GM12872 (cell line): ENCODE results near the gene PAIP2B.

Source experiments
- TF ChIP-seq, protein P1 (sequence below): IDR thresholded peaks from 3 replicates; pipeline ENCODE4 v1.5.1; 2011; ENCODE audit warnings: low read depth, mild to moderate bottlenecking, low read length, moderate library complexity; ENCODE audit not compliant: insufficient read depth

Gene PAIP2B

GRCh38 chr2:71254078-71254477, 27.2 kb upstream of the PAIP2B start:
- TF ChIP-seq, protein P1, sequence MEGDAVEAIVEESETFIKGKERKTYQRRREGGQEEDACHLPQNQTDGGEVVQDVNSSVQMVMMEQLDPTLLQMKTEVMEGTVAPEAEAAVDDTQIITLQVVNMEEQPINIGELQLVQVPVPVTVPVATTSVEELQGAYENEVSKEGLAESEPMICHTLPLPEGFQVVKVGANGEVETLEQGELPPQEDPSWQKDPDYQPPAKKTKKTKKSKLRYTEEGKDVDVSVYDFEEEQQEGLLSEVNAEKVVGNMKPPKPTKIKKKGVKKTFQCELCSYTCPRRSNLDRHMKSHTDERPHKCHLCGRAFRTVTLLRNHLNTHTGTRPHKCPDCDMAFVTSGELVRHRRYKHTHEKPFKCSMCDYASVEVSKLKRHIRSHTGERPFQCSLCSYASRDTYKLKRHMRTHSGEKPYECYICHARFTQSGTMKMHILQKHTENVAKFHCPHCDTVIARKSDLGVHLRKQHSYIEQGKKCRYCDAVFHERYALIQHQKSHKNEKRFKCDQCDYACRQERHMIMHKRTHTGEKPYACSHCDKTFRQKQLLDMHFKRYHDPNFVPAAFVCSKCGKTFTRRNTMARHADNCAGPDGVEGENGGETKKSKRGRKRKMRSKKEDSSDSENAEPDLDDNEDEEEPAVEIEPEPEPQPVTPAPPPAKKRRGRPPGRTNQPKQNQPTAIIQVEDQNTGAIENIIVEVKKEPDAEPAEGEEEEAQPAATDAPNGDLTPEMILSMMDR, result no peak

DNA sequence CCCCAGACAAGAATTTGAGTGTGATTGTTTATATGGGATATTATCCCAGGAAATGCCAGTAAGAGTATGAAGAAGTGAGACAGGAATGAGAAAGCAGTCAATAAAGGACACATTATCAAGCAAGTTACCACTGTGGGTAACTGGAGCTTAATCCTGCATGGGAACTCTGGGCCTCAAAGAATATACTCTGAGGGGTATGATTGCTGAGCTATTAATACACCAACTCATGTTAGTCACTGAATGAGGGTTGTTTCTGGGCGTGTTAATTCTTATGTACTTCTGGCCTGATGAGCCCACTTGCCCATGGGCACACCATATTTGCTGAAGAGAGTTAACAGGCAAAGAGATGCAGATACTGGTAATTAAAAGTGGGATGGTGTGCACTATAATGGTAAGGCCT, 26.6 kb upstream of the PAIP2B start:
- TF ChIP-seq, protein P1, result no peak

- TF ChIP-seq, protein P1, result no peak
Observed at GRCh38 chr2:71252862-71253261, 26.0 kb upstream of the PAIP2B start.

- TF ChIP-seq, protein P1, result no peak
Observed at GRCh38 chr2:71250935-71251334, 24.0 kb upstream of the PAIP2B start.

DNA sequence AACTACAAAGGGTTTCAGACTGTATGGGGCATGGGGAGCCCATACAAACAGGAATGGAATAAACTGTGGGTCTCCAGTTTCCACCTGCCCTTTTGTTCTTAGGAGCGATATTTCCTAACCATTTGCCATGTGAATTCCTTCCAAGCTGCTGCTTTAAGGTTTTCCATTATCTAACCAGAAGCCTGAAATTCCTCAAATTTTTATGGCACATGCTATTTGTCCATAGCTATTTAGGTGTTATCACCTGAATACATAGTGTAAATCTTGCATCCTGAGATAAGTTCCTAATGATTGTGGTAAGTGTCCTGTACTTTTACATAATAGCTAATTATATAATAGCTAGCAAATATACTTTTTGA, 17.4 kb upstream of the PAIP2B start:
- TF ChIP-seq, protein P1, result no peak

DNA sequence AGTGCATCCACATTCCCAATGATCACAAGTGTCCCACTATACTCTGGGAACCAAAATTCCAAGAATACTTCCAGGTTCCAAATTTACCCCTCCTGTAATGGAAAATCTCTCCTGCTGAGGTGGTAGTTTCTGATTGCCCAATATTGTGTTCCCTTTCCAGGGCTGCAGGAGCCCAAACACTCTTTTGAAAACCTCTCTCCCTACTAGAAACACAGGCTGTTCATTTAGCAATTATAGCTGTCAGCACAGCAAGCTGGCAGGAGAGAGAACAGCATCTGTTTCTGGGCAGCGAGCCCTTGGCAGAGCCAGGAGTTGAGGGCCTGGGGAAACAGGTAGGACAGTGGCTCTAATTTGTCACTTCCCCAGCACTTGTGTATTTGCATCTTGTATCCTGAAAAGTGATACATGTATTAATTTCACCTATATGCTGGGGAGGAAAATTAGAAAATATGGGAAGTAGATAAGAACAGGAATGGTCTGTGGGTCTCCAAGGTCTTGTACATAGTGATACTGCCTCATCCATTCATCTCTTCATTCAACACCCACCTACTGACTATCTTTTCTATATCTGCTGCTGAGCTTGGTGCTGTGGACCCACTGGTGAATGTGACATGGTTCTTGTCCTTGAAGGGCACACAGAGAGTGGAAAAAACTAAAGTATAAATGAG, 16.9 kb upstream of the PAIP2B start:
- TF ChIP-seq, protein P1, result no peak

- TF ChIP-seq, protein P1, result no peak
Observed at GRCh38 chr2:71240794-71241193, 13.9 kb upstream of the PAIP2B start.
